Measurements from ENCODE around the gene DBX2.
"Not testable (repeated sequence)": the region's sequence is repeated elsewhere in the genome, so short reads cannot be mapped to it uniquely, and the experiment has no call there.

DBX2 gene

DNA sequence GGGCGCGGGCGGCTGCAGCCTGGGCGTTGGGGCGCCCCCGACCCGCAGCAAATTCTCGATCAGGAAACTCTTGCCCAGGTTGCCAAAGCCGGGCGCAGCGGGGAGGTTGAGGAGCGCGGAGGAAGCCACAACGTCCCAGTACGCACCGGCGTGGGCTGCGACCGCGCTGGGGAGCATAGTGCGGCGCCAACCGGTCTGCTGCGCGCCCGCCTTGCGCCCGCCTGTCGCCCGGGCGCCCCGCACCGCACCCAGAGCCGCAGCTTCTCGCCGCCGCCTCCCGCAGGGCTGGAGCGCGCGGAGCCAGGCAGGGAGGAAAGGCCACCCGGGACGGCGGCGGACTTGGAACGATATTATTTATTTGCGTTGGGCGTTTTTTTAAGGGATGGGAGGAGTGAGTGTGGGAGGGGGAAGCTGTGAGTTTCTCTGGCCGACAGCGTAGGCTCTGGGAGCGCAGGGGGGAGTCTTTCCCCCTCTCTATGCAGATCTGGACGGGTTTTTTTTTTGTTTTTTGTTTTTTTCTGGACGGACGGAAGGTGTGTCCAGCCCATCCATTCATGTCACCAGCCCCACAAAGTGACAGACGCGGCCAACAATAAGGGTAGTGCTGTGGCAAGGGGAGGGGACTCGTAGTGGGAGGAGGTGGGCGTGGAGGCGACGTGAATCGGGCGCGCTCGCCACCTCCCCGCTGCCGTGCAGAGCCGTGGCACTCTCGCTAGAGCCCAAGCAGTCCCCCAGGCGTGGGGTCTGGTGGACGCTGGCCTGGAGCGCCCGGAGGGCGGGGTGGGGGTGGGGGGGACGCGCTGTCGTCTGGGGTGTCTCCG, at the start of gene DBX2:
Gene DBX2 (minus strand): TSS at position 349 of the 821 bp plus-strand sequence. CDS start 172 bp downstream, at position 177.
- DNase-seq (ENCODE audit: low spot score), result peak; percentile 43

DNA sequence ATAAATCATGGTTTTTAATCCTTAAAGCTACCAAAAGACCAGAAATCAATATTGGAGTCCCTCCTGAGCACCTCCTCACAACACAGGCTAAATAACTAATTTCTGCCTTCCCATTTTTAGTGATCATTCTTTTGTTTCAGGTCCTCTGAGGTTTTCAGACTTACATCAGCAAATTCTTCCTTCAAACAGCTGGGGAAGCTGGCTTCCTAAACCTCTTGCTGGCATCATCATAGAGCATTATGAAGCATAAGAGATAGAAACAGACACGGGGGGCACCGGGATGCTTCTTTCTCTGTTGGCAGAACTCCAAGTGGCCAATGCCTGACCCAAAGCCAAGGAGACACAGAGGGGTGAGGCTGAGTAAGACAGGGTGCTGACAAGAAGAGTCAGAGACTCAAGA, 47.9 kb upstream of the DBX2 start:
- no peak for DNase-seq (ENCODE audit: low spot score)

- not testable (repeated sequence) for DNase-seq (ENCODE audit: low spot score)
These were observed 44.5 kb upstream of the DBX2 start for GRCh38 chr12:45095417-45095816.

- DNase-seq (ENCODE audit: low spot score), result no peak
These were observed 42.2 kb upstream of the DBX2 start for GRCh38 chr12:45093051-45093450.

DNA sequence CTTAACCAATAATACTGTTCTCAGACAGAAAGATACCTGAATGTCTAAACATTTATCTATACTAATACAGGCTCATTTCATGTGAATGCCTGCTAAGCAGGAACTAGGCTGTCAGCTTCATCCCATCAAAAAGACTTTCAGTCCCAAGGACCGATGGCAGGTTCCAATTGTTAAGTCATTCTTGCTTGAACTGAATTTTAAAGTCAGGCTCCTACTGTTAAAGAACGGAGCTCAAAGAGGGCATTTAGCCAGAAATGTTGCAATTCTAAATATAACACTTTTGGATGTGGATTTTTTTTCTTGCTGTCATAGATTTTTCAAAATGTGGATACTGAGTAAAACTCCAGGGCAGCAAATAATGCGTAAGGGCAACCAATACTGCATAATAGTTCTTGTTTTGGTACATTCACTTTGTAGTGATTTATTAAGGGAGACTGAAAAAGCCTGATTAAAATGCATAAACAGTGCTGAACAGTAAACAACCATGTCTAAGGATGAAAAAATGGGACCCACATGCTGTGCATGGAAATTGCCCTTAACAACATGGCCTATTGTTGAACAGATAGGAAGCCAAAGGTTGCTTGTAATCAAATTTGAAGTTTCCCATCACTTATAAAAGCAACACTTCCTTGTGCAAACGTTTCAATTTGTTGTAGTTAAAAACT, 38.6 kb upstream of the DBX2 start:
- DNase-seq (ENCODE audit: low spot score), result no peak

DNA sequence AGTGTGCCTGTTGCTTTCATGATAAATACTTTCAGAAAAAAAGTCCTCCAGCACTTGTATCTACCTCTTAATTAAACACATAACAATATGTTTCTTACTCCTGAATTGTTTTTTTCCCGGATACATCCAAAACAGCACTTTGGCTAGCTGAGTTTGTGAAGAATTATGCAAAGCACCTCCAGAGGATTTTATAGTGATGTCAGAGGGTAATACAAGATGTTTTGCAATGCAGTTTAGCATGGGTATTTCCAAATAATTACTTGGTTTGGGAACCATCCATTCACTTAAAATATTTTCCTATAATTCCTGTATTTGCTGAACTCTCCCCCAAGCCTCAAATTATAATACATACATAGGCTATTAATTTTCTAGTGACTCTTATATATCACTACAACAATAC, 37.7 kb upstream of the DBX2 start:
- no peak for DNase-seq (ENCODE audit: low spot score)

DNA sequence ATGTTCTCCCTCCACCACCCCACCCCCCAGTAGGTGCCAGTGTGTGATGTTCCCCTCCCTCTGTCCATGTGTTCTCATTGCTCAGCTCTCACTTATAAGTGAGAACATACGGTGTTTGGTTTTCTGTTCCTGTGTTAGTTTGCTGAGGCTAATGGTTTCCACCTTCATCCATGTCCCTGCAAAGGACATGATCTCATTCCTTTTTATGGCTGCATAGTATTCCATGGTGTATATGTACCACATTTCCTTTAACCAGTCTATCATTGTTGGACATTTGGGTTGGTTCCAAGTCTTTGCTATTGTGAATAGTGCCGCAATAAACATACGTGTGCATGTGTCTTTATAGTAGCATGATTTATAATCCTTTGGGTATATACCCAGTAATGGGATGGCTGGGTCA, 33.3 kb upstream of the DBX2 start:
- not testable (repeated sequence) for DNase-seq (ENCODE audit: low spot score)

DNA sequence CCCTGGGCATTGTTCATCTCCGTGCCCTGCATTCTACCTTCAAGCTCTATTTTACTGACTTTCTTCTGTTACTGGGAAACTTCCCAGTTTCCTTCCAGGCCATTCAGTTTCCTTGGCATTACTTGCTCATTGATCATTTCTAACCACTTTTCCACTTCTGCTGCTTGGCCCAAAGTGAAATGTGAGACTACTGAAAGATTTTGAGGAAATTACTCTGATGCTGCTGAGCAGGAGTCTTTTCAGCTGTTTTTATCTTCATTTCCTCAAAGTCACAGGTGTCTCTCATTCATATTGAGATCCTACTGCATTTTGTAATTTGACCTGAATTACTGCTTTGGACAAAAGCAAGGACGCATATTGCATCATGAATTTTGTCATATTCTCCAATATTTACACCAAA, 26.4 kb upstream of the DBX2 start:
- no peak for DNase-seq (ENCODE audit: low spot score)

- no peak for DNase-seq (ENCODE audit: low spot score)
These were observed 25.6 kb upstream of the DBX2 start for GRCh38 chr12:45076417-45077026.

DNA sequence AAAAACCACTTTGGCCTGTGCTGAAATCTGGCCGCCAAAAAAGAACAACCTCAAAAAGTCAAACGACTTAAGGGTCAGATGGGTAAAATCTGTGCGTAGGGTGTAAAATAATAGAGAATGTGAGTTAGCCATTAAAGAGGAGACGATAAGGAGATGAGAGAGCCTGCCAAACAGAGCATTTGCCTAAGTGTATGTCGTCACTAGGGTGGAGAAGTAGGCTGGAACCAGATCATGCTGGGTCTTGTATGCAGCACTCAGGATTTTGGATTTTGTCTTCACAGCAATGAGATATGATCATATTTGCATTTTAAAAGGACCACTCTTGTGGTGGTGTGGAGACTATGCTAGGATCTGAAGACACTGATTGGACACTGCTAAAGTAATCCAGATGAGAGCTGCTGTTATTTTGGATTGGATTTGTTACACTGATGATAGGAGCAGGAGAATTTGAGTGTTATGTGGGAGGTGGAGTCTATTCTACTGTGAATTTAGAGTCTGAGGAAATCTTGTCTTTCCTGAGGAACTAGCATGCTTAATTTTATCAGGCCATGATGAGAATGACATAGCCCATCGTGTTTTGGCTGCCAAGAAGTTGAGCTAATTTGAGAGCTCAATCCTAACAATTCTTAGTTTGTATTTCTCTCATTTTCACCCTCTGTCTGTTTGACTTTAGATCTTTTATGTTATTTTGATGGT, 24.8 kb upstream of the DBX2 start:
- DNase-seq (ENCODE audit: low spot score), result no peak

- no peak for DNase-seq (ENCODE audit: low spot score)
These were observed 14.3 kb upstream of the DBX2 start for GRCh38 chr12:45065125-45065626.

GRCh38 chr12:45060976-45061375, 10.1 kb upstream of the DBX2 start:
- no peak for DNase-seq (ENCODE audit: low spot score)

- no peak for DNase-seq (ENCODE audit: low spot score)
These were observed 750 bp upstream of the DBX2 start for GRCh38 chr12:45051572-45052125.

GRCh38 chr12:45049912-45050750, 768 bp downstream of the DBX2 start:
- no peak for DNase-seq (ENCODE audit: low spot score)

DNA sequence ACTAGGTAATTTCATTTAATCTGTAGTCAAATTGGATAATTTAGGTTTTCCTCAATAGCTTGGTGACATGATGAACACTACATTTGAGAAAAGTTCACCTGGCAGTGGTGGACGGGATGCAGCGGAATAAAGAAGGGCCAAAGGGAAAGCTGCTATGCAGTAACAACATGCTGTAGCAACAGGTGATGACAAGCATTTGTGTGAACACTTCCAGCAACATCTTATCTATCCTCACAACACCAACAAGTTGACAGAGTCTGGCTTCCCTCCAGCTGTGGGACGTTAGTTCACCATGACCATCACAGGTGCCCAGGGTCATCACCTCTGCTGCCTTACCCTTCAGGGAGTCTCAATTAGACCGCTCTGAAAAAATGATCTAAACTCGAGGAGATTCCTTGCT, 8.3 kb downstream of the DBX2 start:
- no peak for DNase-seq (ENCODE audit: low spot score)

GRCh38 chr12:45040977-45041376, 9.9 kb downstream of the DBX2 start:
- no peak for DNase-seq (ENCODE audit: low spot score)

- DNase-seq (ENCODE audit: low spot score), result no peak
These were observed 11.1 kb downstream of the DBX2 start for GRCh38 chr12:45039757-45040156.

GRCh38 chr12:45034861-45035265, 16.0 kb downstream of the DBX2 start:
- no peak for DNase-seq (ENCODE audit: low spot score)

- DNase-seq (ENCODE audit: low spot score), result no peak
These were observed 33.0 kb downstream of the DBX2 start for GRCh38 chr12:45017916-45018315.

DNA sequence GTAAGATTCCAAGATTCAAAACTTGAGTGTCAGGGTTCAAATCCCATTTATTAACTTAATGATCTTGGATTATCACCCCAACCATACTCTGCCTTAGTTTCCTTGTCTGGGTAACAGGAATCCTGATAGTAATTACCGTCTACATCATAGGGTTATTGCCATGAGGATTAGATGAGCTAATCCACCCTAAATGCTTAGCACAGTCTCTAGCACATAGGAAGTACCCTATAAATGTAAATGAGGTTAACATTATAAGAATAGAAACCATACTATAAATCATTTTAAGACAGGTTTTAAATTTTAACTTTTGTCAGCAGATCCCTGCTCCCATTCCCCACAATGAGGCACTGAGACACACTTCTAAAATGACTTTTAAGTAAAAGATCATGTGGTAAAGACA, 36.5 kb downstream of the DBX2 start:
- DNase-seq (ENCODE audit: low spot score), result no peak

DNA sequence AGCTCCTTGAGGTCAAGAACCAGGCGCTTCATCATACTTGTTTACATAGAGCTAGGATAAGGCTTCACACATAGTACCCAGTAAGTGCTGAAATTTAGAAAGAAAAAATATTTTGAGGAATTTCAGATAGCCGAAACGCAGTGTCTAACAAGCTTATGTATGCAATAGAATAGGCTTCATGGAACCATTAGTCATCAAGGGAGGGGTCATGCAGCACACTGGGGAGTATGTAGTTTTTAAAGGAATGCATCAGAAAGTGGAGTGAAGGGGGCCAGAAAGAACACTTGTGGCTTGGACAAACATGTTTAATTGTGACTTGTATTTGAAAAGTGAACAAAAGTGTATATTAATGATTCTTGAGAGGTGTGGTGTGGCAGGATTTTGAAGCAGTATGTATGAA, 38.1 kb downstream of the DBX2 start:
- DNase-seq (ENCODE audit: low spot score), result no peak

Measured in GM03348 (cell line).